GM13977 (cell line): Measurements from ENCODE around the gene CPNE9.

Experiments used
- DNase-seq: peaks from one replicate; pipeline ENCODE4 v3.0.0; 2012; ENCODE audit warnings: low spot score
- CTCF ChIP-seq: IDR thresholded peaks from 2 replicates; pipeline ENCODE4 v1.5.1; 2012; ENCODE audit warnings: mild to moderate bottlenecking, control low read depth; ENCODE audit not compliant: insufficient read depth; ENCODE audit errors: extremely low read depth, missing control alignments
- in situ Hi-C: fragments of 300-500 bp; cut with MboI; formaldehyde crosslinking; loops from one replicate; pipeline ENCODE4 v1.12.0; 2022; ENCODE audit warnings: low sequenced_read_pairs, low pct_unique_long_range_greater_than_20kb, mixed read lengths, inconsistent platforms; ENCODE audit not compliant: unreplicated experiment

Gene CPNE9

DNA sequence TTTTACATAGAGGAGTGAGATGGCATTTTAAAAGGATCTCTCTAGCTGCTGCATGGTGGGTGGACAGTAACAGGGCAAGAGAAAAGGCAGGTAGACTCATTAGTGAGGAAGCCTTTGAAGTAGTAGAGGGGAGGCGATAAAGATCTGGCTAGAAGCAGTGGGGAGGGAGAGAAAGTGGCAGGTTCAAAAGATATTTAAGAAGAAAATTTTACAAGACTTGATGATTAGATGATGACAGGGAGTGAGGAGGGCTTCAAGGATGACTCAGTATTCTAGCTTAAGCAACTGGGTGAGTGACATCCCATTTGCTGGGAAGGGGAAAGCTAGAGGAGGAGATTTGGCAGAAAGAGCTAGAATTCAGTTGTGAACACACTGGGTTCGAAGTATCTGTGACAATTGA is 24.1 kb downstream of the CPNE9 start:
- no peak for DNase-seq
- in situ Hi-C loops, result no loop called here
- no peak for TF ChIP-seq CTCF

- no peak for DNase-seq
- in situ Hi-C loops, result no loop called here
- no peak for TF ChIP-seq CTCF
These were observed 25.8 kb downstream of the CPNE9 start for GRCh38 chr3:9729419-9729818.

DNA sequence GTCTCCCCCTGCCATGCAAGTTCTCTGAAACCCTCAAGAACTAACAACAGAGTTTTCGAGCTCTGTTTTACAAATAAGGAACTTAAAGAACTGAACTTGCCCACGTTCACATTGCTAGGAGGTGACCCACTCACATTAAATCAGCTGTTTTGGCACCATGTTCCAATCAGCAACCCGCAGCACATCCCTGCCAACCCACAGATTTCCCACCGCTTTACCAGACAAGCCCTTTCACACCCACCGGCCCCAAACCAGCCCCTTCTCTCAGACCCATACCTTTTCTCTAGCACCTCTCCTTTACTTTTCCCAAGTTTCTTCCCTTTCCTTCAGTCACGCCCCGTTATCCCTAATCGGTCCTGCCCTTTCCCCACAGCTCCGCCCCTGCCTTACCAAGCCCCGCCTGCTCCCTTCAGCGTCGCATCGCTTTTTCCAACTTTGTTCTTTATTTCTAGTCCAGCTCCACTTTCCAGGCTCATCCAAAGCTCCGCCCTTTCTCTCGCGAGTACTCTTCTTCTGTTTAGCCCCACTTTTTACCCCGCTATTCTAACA is 27.1 kb downstream of the CPNE9 start:
- TF ChIP-seq CTCF, result no peak
- in situ Hi-C loops, result no loop called here
- DNase-seq, result no peak

DNA sequence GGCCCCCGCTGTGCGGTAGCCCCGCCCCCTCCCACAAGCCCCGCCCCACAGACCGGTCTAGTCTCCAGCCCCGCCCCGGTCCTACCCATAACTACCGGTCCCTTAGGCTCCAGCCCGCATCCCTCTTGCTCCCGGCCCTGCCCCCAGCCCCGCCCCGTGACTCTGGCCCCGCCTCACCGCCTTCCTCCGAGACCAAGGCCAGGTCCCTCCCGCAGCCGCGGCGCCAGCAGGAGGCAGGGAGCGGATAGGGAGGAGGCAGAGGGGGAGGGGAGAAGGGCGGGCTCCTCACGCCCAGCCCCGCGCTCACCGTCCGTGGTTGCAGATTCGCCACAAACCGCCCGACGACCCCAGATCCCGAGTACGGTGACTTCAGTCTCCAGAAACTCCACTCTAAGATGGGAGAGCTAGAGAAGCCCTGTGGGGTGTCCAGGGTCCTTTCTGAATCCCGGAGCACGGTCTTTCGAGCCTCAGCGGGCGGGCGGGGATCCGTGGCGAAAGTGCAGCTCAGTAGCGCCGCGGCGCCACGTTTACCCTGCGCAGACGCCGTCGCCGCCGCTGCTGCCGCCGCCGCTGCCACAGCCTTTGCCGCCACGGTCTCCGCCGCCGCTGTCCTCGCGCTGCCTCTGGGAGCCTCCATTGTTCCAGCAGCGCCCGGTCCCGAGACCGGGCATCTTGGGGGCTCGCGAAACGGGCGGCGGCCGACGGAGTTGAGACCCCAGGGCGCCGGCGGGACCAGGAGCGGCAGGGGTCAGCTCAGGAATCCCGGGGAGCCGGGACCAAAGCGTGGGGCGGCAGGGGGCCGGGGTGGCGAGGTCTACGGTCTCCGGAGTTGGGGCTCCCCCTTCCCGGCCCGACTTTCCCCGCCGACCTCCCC is 27.8 kb downstream of the CPNE9 start, which contains the start of gene BRPF1:
TSS of gene BRPF1 (plus strand) at position 530 of the 874 bp plus-strand sequence. CDS start 2,406 bp downstream, outside the sequence.
- in situ Hi-C loops, result no loop called here
- peak; percentile 100 for DNase-seq
- peak; percentile 21 for TF ChIP-seq CTCF

GRCh38 chr3:9732080-9732739 is 28.6 kb downstream of the CPNE9 start:
- peak; percentile 43 for DNase-seq
- in situ Hi-C loops, result no loop called here

More at GRCh38 chr3:9732080-9732739, 28.6 kb downstream of the CPNE9 start:
- TF ChIP-seq CTCF, result no peak
